ENCODE results near the gene CLASRP. TPM values are rescaled to one million over a fixed set of nuclear protein-coding genes. Genes with fewer than 3 reads are reported as not detected.
A peak's percentile ranks its signal among the peaks of the same experiment; 100 is the strongest.
"Not testable (repeated sequence)": the region's sequence is repeated elsewhere in the genome, so short reads cannot be mapped to it uniquely, and the experiment has no call there.

CLASRP gene, protein sequence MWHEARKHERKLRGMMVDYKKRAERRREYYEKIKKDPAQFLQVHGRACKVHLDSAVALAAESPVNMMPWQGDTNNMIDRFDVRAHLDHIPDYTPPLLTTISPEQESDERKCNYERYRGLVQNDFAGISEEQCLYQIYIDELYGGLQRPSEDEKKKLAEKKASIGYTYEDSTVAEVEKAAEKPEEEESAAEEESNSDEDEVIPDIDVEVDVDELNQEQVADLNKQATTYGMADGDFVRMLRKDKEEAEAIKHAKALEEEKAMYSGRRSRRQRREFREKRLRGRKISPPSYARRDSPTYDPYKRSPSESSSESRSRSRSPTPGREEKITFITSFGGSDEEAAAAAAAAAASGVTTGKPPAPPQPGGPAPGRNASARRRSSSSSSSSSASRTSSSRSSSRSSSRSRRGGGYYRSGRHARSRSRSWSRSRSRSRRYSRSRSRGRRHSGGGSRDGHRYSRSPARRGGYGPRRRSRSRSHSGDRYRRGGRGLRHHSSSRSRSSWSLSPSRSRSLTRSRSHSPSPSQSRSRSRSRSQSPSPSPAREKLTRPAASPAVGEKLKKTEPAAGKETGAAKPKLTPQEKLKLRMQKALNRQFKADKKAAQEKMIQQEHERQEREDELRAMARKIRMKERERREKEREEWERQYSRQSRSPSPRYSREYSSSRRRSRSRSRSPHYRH
- total RNA-seq = 11.0 and 13.3 TPM in 2 replicates

DNA sequence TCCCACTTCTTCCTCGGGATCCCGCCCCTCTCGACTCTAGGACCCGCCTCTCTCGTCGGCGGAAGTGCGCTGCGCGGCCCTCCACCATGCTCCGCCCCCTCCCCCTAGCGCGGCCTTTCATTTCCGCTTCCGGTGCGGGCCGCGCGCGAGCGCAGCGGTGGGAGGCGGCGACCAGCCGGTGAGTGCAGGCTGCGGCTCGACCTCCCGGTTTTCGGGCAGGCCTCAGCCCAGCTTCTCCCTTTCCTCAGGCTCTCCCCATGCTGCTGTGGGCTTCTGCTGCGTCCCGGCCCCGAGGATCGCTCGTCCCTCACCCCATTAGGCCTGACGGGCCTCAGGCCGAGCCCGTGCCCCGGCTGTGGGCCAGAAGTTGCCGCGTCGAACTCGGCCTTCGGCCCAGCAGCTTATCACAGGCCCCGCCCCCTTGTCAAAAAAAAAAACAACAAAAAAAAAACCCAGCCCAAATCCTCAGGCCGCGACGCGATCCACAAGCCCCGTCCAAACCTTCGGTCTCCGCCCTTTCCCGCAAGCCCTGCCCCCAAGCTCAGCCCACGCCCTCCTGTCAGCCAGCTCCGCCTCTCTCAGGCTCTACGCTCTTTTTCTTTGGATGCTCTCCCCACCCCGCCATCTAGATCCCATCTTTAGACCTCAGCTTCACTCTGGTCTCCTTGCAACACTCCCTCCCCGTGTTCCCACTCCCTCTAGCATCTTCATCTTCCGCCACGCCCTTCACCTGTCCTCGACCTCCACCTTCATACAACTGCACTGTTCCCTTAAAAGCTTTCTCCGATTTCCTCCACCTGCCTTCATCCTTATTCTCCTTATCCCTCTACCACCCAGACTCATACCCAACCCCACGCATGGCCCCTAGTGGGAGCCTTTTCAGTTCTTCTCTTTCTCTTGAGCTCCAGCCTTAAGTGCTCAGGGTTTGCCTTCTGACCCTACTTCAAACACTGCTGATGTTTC is at the start of gene CLASRP:
Gene CLASRP (plus strand): TSS at position 115 of the 963 bp plus-strand sequence. CDS start 1,168 bp downstream, outside the sequence.
- DNase-seq (ENCODE audit: low read depth, low spot score) = peak; percentile 45

DNA sequence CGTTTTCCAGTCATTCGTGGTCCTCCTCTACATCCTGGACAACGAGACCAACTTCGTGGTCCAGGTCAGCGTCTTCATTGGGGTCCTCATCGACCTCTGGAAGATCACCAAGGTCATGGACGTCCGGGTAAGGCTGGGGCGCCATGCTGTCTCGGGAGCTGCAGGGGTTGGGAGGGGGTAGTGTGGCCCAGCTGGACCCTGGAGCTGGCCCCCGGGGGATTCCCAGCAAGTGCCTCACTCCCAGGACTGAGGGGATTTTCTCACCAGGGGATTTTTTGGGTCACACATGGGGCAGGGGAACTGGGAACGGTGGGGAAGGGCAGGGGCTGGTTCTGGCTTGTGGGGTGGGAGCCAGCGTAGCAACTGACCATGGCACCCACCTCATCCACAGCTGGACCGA is 48.4 kb upstream of the CLASRP start:
- DNase-seq (ENCODE audit: low read depth, low spot score) = no peak

DNA sequence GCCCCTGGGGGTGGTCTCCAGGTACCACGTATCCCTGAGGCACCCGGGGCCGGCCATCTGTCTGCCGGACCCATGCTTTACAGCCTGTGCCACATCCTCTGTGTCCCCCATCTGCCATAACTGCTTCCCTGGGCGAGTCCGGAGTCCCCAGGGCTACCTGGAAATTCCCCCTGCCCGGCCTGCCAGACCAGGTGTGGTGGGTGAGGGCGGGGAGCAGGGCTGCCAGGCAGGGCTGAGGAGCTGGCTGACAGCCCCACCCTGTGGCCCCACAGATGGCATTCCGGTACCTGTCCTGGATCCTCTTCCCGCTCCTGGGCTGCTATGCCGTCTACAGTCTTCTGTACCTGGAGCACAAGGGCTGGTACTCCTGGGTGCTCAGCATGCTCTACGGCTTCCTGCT is 47.9 kb upstream of the CLASRP start:
- no peak for DNase-seq (ENCODE audit: low read depth, low spot score)

DNA sequence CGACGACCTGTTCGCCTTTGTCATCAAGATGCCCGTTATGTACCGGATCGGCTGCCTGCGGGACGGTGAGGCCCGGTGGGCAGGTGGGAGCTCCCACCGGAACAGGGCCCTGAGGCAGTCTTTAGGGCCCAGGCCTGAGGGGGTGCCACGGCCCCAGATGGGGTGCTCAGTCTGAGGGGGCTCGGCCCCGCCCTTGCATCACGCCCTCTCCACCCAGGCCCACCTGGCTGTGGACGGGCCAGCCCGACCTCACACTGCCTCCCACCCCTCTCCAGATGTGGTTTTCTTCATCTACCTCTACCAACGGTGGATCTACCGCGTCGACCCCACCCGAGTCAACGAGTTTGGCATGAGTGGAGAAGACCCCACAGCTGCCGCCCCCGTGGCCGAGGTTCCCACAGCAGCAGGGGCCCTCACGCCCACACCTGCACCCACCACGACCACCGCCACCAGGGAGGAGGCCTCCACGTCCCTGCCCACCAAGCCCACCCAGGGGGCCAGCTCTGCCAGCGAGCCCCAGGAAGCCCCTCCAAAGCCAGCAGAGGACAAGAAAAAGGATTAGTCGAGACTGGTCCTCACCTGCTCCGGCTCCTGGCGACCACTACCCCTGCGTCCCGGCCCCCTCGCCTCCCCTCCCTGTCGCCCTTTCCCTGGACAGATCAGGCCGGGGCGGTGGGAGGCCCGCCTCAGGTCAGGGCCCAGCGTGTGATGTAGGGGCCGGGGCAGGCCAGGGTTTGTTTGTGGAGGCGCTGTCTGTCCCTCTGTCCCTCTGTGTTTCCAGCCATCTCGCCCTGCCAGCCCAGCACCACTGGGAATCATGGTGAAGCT is 46.3 kb upstream of the CLASRP start:
- DNase-seq (ENCODE audit: low read depth, low spot score) = no peak

DNA sequence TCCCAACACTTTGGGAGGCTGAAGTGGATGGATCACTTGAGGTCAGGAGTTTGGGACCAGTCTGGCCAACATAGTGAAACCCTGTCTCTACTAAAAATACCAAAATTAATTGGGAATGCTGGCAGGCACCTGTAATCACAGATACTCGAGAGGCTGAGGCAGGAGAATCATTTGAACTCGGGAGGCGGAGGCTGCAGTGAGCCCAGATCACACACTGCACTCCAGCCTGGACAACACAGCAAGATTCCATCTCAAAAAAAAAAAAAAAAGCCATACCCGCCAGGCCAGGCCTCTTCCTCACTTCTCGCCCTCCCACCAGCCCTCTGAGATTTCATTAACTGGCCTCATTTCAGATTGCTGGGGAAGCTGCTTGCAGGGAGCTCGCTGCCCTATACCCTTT is 45.3 kb upstream of the CLASRP start:
- DNase-seq (ENCODE audit: low read depth, low spot score) = no peak

DNA sequence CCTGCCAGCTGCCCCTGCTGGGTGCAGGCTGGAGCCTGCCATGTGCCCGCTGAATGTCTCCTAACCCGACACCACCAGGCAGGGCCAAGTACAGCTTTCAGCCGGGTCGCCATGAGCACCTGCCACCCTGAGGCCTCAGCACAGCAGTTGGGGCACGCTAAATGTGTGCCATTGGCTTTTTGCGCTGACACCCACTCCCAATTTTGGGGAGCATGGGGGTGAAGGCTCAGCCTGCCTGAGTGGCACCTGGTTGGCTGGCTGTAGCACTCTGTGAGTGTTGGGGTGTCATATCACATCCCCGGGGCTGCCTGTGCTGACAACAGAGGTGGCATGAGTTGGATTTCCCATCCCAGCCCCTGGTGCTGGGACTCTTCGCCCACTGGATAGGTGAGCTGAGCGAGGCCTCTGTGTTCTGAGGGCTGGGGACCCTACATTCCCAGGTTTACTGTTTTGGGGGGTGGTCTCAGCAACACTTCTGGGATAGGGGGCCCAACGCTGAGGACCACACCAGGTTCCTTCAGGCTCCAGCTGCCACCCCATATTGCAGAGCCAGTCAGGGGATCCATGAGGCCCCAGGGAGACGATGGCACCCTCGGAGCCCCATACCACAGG is 44.8 kb upstream of the CLASRP start:
- no peak for DNase-seq (ENCODE audit: low read depth, low spot score)

DNA sequence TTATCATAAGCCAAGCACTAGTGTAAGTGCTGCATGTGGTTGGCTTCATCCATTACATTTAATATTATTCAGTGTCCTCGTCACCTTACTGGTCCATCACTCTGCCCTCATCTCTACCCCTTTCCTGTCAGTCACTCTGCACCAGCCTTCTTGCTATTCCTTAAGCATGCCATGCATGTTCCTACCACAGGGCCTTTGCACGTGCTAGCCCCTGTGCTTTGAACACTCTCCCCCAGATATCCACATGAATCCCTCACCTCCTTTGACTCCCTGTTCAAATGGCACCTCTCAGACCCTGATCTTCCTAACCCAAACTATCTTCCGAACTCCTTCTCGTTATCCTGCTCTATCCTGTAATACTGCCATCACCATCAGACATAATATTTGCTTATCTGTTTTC is 40.8 kb upstream of the CLASRP start:
- no peak for DNase-seq (ENCODE audit: low read depth, low spot score)

DNA sequence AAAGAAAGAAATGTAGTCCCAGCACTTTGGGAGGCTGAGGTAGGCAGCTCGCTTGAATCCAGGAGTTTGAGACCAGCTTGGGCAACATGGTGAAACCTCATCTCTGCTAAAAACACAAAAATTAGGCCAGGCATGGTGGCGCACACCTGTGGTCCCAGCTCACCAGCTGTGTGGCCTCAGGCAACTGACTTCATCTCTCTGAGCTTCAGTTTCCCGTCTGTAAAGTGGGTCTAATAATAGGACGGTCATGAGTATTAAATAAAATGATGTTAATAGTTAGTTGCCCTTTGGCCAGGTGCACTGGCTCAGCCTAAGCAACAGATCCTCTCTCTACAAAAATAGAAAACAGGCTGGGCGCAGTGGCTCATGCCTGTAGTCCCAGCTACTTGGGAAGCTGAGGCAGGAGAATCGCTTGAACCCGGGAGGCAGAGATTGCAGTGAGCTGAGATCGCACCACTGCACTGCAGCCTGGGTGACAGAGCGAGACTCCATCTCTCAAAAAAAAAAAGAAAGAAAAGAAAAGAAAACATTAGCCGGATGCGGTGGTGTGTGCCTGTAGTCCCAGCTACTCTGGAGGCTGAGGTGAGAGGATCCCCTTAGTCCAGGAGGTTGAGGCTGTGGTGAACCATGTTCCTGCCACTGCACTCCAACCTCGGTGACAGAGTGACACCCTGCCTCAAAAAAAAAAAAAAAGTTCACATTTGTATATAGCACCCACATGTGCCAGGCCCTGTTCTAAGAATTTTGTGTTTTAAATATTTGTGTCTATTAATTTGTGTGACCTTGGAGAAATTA is 39.5 kb upstream of the CLASRP start:
- DNase-seq (ENCODE audit: low read depth, low spot score) = not testable (repeated sequence)

DNA sequence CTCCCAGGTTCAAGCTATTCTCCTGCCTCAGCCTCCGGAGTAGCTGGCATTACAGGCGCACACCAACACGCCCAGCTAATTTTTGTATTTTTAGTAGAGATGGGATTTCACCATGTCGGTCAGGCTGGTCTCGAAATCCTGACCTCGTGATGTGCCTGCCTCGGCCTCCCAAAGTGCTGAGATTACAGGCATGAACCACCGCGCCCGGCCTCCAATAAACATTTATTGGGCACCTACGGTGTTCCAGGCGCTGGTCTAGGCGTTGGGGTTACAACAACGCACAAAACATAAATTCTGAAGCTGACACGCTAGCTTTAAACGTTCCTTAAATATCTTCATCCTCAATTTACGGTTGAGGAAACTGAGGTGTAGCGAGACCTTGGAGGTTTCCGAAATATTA is 38.2 kb upstream of the CLASRP start:
- DNase-seq (ENCODE audit: low read depth, low spot score) = not testable (repeated sequence)

DNA sequence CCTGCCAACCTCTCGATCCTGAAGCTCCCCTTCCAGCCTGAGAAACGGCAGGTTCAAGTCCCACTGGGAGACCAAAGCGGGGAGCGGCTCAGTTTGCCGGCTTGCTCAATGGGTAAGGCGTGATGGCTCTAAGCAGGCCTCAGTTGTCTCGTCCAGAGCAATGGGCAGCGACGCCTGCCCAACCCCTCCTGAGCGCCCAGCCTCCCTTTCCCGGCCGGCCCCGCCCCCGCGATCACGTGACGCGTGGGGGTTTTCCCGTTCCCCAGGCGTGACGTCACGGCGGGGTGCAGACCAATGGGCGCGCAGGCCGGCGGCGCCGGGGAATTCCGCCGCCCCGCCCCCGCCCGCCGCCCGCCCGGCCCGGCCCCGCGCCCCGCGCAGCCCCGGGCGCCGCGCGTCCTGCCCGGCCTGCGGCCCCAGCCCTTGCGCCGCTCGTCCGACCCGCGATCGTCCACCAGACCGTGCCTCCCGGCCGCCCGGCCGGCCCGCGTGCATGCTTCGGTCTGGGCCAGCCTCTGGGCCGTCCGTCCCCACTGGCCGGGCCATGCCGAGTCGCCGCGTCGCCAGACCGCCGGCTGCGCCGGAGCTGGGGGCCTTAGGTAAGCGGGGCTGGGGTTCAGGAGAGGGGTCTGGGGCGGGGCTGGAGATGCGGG is 37.6 kb upstream of the CLASRP start, which contains the start of gene RELB:
Gene RELB (plus strand): TSS at position 378 of the 653 bp plus-strand sequence. CDS start 116 bp downstream, at position 494.
- DNase-seq (ENCODE audit: low read depth, low spot score) = peak; percentile 62

DNA sequence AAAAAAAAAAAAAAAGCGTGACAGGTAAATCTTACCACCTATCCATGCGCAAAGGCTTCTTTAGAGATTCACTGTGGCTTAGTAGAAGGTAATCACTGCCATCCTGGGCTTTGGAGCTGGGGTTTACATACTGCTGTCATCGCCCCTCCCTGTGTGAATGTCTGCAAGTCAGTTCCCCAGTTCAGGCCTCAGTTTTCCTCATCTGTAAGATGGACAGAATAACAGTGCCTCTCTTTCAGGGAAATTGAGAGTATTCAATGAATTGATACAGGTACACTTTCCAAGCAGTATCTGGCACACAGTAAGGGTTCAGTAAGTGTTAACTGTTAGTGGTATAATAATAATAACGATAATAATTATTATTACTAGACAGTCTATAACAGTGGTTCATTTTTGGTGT is 35.4 kb upstream of the CLASRP start:
- DNase-seq (ENCODE audit: low read depth, low spot score) = no peak

DNA sequence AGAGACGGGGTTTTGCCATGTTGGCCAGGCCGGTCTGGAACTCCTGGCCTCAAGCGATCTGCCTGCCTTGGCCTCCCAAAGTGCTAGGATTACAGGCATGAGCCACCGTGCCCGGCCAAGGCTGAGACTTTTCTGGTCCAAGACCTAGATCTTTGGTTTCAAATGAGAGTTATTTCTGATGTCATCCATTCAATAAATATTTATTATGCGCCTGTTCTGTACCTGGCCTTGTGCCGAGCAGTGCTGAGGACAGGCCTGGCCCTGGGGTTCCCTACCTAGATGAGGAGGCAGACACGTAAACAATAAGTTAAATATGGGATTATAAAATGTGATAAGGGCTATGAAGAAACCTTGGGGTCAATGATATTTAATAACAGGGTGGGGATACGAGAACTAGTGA is 33.1 kb upstream of the CLASRP start:
- no peak for DNase-seq (ENCODE audit: low read depth, low spot score)

DNA sequence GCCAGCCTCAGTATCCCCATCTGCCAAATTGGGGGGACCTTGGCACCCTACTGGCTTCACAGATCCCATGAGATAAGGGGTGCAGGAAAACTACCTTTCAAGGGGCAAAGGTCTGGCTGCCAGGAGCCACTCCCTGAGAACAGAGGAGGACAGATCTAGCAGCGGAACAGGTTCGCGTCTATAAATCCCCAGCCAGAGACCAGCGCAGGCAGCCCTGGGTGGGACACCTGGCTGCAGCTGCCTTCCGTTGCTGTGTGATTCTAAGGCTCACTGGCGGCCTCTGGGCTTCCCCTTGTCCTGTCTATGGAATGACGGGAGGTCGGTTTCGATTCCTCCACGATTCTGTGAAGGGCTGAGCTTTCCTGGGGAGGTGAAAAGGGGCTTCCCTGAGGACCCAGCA is 30.3 kb upstream of the CLASRP start:
- no peak for DNase-seq (ENCODE audit: low read depth, low spot score)

DNA sequence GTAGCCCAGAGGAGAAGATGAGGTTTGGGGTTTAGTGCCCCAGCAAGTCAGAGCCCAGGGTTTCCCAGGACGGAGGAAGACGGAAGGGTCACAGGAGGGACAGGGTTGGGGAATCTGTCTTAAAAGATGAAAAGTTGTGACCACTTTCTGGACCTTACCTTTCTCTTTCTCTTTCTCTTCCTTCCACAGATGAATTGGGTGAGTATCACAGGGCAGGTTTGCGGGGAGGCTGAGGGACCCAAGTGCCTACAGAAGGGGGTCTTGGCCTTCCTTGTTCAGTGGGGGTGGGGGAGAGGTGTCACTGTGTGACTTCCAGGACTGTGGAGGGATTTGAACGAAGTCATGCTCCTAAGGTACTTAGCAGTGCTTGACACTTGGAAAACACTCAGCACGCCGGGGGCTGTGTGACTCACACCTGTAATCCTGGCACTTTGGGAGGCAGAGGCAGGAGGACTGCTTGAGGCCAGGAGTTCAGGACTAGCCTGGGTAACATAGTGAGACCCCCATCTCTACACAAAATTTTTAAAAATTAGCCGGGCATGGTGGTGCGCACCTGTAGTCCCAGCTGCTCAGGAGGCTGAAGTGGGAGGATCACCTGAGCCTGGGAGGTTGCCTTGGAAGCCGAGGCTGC is 29.1 kb upstream of the CLASRP start:
- no peak for DNase-seq (ENCODE audit: low read depth, low spot score)

DNA sequence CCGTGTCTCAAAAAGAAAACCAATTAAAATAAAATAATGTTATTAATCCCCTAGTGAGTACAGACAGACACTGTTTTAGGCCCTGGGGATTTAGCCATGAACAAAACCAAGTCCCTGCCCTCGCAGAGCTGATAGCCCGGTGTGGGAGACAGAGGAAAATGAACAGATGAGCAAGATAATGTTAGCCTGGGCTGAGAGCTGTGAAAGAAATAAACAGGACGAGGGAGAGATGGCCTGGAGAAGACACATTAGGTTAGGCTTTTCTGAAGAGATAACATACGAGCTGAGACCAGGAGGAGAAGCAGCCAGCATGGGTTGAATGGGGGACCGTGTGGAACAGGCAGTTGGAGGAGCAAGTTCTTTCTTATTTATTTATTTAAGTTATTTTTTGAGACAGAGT is 28.5 kb upstream of the CLASRP start:
- DNase-seq (ENCODE audit: low read depth, low spot score) = no peak

DNA sequence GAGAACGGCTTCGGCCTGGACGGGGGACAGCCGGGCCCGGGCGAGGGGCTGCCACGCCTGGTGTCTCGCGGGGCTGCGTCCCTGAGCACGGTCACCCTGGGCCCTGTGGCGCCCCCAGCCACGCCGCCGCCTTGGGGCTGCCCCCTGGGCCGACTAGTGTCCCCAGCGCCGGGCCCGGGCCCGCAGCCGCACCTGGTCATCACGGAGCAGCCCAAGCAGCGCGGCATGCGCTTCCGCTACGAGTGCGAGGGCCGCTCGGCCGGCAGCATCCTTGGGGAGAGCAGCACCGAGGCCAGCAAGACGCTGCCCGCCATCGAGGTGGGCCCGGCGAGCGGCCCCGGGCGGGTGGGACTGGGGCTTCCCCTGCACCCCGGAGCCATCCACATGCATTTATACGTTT is 26.9 kb upstream of the CLASRP start:
- DNase-seq (ENCODE audit: low read depth, low spot score) = no peak

DNA sequence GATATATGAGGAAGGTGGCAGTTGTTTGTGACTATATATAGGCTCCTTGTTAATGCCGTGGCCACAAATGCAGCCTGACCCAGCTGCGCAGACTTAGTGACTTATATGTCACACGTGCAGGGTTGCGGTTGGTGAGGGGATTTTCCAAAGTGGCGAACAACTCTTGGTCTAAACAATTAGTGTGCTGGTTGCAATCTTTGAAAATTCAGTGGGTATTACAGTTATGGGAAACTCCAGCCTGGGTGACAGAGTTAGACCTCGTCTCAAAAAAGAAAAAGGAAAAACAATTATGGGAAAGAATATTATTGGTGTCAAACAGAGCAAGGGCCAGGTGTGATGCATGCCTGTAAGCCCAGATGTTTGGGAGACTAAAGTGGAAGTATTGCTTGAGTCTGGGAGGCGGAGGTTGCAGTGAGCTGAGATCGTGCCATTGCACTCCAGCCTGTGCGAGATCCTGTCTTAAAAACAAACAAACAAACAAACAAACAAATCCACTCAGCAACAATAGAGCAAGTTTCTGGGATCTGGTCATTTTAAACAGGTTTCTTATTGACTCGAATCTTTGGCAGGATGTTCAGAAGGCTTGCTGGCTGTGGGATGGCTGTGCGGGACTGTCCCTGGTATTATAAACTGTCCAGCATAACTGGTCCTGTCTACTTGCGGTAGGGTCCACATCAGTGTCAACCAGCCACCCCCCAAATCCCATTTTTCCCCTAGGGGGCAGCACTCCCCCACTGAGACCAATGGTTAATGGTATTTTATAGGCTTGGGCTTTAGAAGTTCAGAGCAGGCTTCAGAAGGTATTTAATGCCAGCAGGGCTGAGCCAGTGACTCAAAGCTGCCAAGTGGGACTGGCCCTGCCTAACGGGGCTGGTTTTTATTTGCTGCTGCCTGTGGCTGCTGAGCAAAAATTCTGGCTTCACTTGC is 22.2 kb upstream of the CLASRP start:
- DNase-seq (ENCODE audit: low read depth, low spot score) = no peak
